ENCODE data around the gene SIGLEC1.
A peak's percentile ranks its signal among the peaks of the same experiment; 100 is the strongest.

SIGLEC1 gene

GRCh38 chr20:3728876-3729275 lies 16.5 kb upstream of the SIGLEC1 start:
- no peak for DNase-seq

- no peak for DNase-seq
Observed at GRCh38 chr20:3728354-3728753, 16.0 kb upstream of the SIGLEC1 start.

- no peak for DNase-seq
Observed at GRCh38 chr20:3727401-3728021, 15.1 kb upstream of the SIGLEC1 start.

- no peak for DNase-seq
Observed at GRCh38 chr20:3724356-3724755, 12.0 kb upstream of the SIGLEC1 start.

- no peak for DNase-seq
Observed at GRCh38 chr20:3723284-3723683, 10.9 kb upstream of the SIGLEC1 start.

- DNase-seq: no peak
Observed at GRCh38 chr20:3721912-3722311, 9.5 kb upstream of the SIGLEC1 start.

- no peak for DNase-seq
Observed at GRCh38 chr20:3720626-3721025, 8.2 kb upstream of the SIGLEC1 start.

- no peak for DNase-seq
Observed at GRCh38 chr20:3720068-3720467, 7.7 kb upstream of the SIGLEC1 start.

GRCh38 chr20:3719046-3719445 lies 6.6 kb upstream of the SIGLEC1 start:
- no peak for DNase-seq

GRCh38 chr20:3716195-3716834 lies 3.9 kb upstream of the SIGLEC1 start:
- no peak for DNase-seq

GRCh38 chr20:3714092-3714491 lies 1.7 kb upstream of the SIGLEC1 start:
- DNase-seq: no peak

GRCh38 chr20:3711484-3711941 lies 887 bp downstream of the SIGLEC1 start:
- DNase-seq: no peak

- peak; percentile 73 for DNase-seq
Observed at GRCh38 chr20:3710703-3711483, 1.5 kb downstream of the SIGLEC1 start.

- no peak for DNase-seq
Observed at GRCh38 chr20:3710011-3710466, 2.4 kb downstream of the SIGLEC1 start.

GRCh38 chr20:3707508-3707899 lies 4.9 kb downstream of the SIGLEC1 start:
- no peak for DNase-seq

- DNase-seq: no peak
Observed at GRCh38 chr20:3706774-3707507, 5.5 kb downstream of the SIGLEC1 start.

GRCh38 chr20:3705970-3706739 lies 6.2 kb downstream of the SIGLEC1 start:
- DNase-seq: no peak

GRCh38 chr20:3705491-3705969 lies 6.9 kb downstream of the SIGLEC1 start:
- no peak for DNase-seq

GRCh38 chr20:3704087-3704486 lies 8.3 kb downstream of the SIGLEC1 start:
- DNase-seq: no peak

GRCh38 chr20:3702611-3703391 lies 9.6 kb downstream of the SIGLEC1 start:
- no peak for DNase-seq
